Endothelial cell of umbilical vein (primary cell): ENCODE results near the gene ZMYM4.

Experiments
- CTCF ChIP-seq, 2 donors: IDR thresholded peaks; 1 replicate in 1 of 2; 2 replicates in 1 of 2; pipeline ENCODE4 v1.5.1; 2011; ENCODE audit warnings: low read length in 2 of 2, mild to moderate bottlenecking in 2 of 2, moderate library complexity in 2 of 2, control low read depth in 1 of 2, inconsistent platforms in 1 of 2, low read depth in 1 of 2; ENCODE audit not compliant: insufficient read depth in 1 of 2; ENCODE audit errors: extremely low read depth in 1 of 2
- EZH2 ChIP-seq: IDR thresholded peaks from 2 replicates; pipeline ENCODE4 v1.6.1; 2012; ENCODE audit warnings: borderline replicate concordance, low read depth, mild to moderate bottlenecking, moderate library complexity, low read length, inconsistent platforms; ENCODE audit not compliant: severe bottlenecking
- GATA2 ChIP-seq: IDR thresholded peaks from 2 replicates; pipeline ENCODE4 v1.7.0; 2011; ENCODE audit warnings: low read depth, mild to moderate bottlenecking, moderate library complexity, mixed read lengths, low read length; ENCODE audit not compliant: insufficient read length, insufficient read depth
- JUN ChIP-seq: IDR thresholded peaks from 2 replicates; pipeline ENCODE4 v1.6.1; 2011; ENCODE audit warnings: borderline replicate concordance, low read depth; ENCODE audit not compliant: insufficient read length, insufficient read depth
- MAX ChIP-seq: IDR thresholded peaks from 2 replicates; pipeline ENCODE4 v1.6.1; 2011; ENCODE audit not compliant: insufficient read depth, insufficient read length
- MYC ChIP-seq: IDR thresholded peaks from one replicate; pipeline ENCODE4 v1.6.1; 2011; ENCODE audit warnings: mild to moderate bottlenecking, low read depth, low read length
- POLR2A ChIP-seq: IDR thresholded peaks from 2 replicates; pipeline ENCODE4 v1.6.1; 2012; ENCODE audit warnings: low read depth, mild to moderate bottlenecking, control low read depth, low read length
- POLR2AphosphoS5 ChIP-seq: IDR thresholded peaks from 2 replicates; pipeline ENCODE4 v1.6.1; 2012; ENCODE audit warnings: low read depth, mild to moderate bottlenecking, control low read depth, low read length, moderate library complexity; ENCODE audit not compliant: insufficient read depth

GRCh38 chr1:35324486-35324885, 56.0 kb downstream of the ZMYM4 start:
- TF ChIP-seq CTCF (IDR thresholded peaks at IDR 0.05; ENCODE audit: extremely low read depth in 1 of 2, insufficient read depth in 1 of 2, low read depth in 1 of 2, low read length in 2 of 2) (no peak), POLR2AphosphoS5 (no peak), POLR2A (no peak), MYC (no peak), MAX (no peak), EZH2 (no peak), GATA2 (no peak), JUN (no peak)
